Subcutaneous adipose tissue (tissue), 4 donors: ENCODE data around the gene CCDC116. TPM values are rescaled to one million over a fixed set of nuclear protein-coding genes. Genes with fewer than 3 reads are reported as not detected.

ENCODE experiments used
- small RNA-seq: library from RNA; depleted of rRNA; stranded (forward); fragments of <200 nt; gene quantifications from one replicate; pipeline ENCODE3, GENCODE V24; 2016
- total RNA-seq, 4 donors: library from RNA; depleted of rRNA; stranded (reverse); fragments of >200 nt; gene quantifications; one replicate each; pipeline ENCODE4 v1.1.0, GENCODE V29; 2016
- TF ChIP-seq, protein P1 (sequence below): fragments of 450-650 bp; IDR thresholded peaks from one replicate; pipeline ENCODE4 v1.5.1; 2016; ENCODE audit warnings: low read depth, mild to moderate bottlenecking, control low read depth, antibody characterized with exemption, moderate library complexity

CCDC116 gene
- total RNA-seq, 4 donors from 2014 or later = 0.22 to 1.1 TPM; not detected in 2

DNA sequence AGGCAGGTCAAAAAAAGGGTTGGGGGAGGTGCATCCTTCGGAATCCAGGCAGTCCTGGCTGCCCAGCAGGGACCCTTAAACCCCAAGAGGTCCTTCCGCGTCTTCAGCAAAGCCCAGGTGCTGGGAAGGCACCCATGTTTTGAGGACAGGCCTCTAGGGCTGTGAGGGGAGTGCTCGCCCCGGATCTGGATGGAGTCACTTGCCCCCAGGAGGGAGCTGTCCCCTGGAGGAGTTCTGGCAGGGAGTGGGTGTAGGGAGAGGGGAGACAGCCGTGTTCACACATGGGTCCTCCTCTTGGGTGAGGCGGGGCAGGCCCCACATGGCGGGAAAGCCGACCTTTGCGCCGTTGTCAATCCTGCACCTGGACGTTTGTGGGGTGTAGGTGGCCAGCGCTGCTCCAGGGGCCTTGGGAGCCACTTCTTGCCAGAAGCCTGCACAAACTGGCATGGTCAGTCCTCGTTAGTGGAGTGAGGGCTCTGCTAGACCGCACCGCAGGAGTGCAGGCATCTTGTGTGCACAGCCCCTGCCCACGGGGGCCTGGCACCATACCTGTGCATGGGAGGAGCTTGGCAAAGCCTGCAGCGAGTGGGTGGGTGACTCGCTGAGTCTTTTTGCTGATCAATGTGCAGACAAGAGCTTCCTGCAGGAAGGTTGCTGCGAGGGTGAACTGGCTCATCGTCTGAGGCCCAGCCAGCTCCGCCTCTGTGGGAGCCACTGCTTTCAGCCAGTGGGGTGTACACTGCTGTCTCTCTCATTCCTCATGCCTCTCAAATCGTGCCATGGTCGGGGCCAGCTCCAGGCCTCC, 49.2 kb downstream of the CCDC116 start:
- TF ChIP-seq, protein P1, sequence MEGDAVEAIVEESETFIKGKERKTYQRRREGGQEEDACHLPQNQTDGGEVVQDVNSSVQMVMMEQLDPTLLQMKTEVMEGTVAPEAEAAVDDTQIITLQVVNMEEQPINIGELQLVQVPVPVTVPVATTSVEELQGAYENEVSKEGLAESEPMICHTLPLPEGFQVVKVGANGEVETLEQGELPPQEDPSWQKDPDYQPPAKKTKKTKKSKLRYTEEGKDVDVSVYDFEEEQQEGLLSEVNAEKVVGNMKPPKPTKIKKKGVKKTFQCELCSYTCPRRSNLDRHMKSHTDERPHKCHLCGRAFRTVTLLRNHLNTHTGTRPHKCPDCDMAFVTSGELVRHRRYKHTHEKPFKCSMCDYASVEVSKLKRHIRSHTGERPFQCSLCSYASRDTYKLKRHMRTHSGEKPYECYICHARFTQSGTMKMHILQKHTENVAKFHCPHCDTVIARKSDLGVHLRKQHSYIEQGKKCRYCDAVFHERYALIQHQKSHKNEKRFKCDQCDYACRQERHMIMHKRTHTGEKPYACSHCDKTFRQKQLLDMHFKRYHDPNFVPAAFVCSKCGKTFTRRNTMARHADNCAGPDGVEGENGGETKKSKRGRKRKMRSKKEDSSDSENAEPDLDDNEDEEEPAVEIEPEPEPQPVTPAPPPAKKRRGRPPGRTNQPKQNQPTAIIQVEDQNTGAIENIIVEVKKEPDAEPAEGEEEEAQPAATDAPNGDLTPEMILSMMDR = no peak

DNA sequence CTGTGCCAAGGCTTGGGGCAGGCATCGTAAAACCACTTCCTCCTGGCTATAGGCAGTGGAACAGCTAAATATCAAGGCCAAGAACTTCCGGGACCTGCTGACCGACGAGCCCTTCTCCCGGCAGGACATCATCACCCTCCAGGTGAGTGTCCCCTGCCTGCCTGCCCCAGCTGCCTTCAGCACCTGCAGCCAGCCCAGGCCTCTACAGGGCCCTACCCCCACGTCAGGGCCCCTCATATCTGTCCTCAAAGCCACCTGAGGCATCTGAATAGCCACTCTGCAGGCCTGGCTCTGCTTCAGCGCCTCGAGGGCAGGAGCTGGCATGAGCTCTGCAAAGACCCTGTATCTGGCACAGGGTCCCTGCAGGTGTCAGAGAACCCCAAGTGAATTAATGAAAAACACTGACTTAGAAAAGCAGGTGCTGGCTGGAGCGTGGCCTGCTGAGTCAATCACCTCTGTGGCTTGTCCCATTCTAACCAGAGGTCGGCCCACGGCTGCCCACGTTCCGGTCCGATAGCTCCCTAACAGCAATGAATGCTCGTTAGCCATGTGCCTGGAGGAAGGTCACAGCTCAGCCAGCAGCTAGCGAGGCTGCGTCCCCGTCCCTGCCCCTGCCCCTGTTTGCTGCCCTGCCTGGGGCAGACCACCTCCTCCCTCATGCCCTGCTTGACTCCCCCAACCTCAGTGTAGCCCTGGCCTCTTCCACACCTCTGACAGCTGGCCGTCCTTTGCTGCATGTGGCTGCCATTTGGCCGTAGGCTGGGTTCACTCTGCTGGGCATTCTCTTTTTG, 50.0 kb downstream of the CCDC116 start:
- TF ChIP-seq, protein P1 = no peak

DNA sequence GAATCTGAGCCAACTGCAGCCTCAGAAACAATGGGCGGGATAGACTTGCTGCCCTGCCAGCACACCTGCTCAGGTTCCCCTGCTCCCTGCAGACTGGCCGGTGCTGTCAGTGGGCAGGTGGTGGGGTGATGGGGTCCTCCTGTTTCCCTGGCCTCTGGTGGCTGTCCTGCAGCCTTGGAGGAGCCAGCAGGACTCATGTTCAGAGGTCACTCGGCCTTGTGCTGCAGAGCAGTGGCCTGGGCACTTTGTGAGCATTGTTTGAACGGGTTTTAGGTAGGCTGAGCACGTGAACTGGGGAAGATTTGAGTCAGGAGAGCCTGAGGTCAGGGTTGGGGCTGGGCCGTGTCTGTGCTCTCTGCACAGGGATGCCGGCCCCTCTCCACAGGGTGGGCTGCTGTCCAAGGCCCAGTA, 50.8 kb downstream of the CCDC116 start:
- TF ChIP-seq, protein P1 = no peak

DNA sequence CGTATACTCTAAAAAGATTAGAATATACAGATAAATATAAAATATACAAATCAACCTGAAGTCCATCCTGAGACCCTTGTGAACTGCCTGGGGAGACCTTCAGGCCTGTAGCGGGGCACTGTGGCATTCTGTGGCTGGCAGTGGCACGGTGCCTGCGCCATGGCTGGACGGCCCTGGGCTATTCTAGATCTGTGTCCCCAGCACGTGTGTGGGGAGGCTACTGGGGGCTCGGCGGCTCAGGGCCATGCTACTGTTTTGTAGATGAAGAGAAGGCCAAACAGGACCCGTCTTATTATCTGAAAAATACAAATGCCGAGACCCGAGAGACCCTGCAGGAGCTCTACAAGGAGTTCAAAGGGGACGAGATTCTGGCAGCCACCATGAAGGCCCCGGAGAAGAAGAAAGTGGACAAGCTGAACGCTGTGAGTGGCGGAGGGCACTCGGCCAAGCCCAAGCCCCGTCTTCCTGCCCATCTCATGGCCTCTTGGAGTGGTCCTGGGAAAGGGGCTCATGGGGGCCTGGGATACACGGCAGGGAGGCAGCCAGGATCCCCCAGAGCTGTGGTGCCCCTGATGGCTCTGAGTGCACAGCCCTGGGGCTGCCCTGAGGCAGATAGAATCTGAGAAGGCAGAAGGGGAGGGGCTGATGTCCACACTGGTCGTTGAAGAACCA, 52.1 kb downstream of the CCDC116 start:
- TF ChIP-seq, protein P1 = no peak

DNA sequence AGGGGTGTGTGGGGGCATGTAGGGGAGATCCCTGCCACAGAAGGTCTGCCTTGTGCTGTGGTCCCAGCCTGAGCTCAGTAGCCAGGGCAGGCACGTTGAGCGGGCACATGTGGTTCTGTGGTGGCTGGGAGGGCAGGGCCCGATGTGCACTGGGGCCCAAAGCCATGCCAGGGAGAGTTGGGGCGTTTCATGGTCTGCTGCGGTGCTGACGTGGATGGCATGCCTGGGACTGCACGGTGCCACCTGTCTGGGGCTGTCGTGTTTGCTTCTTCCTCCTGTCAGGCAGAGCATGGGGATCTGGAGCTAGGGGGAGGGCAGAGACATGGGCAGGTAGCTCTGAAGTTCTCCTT, 52.6 kb downstream of the CCDC116 start:
- TF ChIP-seq, protein P1 = no peak

DNA sequence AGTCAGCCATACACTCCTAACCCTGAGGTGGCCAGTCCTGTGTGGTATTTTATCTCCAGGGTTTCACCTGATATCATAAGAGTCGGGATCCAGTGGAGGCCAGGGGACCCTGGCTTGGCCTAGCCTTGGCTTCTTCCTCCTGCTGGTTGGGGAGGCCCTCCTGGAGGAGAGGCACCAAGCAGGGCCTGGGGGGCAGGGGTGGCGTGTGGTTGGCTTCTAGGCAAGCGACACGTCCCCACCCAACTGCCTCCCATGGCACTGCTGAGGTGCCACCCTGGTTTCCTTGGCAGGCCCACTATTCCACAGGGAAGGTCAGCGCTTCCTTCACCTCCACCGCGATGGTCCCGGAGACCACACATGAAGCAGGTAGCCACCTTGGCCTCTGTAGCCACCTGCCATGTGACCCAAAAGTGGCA, 53.6 kb downstream of the CCDC116 start:
- TF ChIP-seq, protein P1 = no peak

Small RNA genes within 50 kb of the gene (small RNA-seq; reads per million reads assigned to genes)
- gene MIR301B = 0.49 reads per million

Other genes starting within 250 kb of the CCDC116 start
- under 1 TPM in 1 of 4 donors, not detected in 3; under 0.01 TPM for gene RIMBP3B, start 249.0 kb upstream of the CCDC116 start, total RNA-seq
- 1 to 10 TPM; 2.6 to 7.5 (median 2.9) TPM for gene HIC2, start 215.4 kb upstream of the CCDC116 start, total RNA-seq
- 1 to 10 TPM in 2 of 4 donors, under 1 TPM in 1, not detected in 1; 0.51 to 3.1 (median 1.3) TPM for gene TMEM191C, start 165.4 kb upstream of the CCDC116 start, total RNA-seq
- gene RIMBP3C, start 81.3 kb upstream of the CCDC116 start, total RNA-seq = under 1 TPM in 3 of 4 donors, not detected in 1; under 0.01 to 0.22 (median 0.19) TPM
- gene UBE2L3, start 65.0 kb upstream of the CCDC116 start, total RNA-seq = 10 to 100 TPM; 28.4 to 58.7 (median 31.9) TPM
- 10 to 100 TPM in 3 of 4 donors, 1 to 10 TPM in 1; 4.7 to 15.3 (median 12.9) TPM for gene YDJC, start 2.7 kb upstream of the CCDC116 start, total RNA-seq
- gene SDF2L1, start 9.5 kb downstream of the CCDC116 start, total RNA-seq = 10 to 100 TPM; 11.7 to 25.8 (median 18.5) TPM
- gene PPIL2, start 33.3 kb downstream of the CCDC116 start, total RNA-seq = 10 to 100 TPM; 17.4 to 28.8 (median 21.2) TPM
- 10 to 100 TPM in 1 of 4 donors, 1 to 10 TPM in 3; 3.1 to 16.5 (median 8.6) TPM for gene YPEL1, start 103.0 kb downstream of the CCDC116 start, total RNA-seq
- gene MAPK1, start 234.9 kb downstream of the CCDC116 start, total RNA-seq = 10 to 100 TPM; 29.4 to 47.3 (median 33.1) TPM